IPS DF 19.7 (cell line): Measurements from ENCODE around the gene ACSF2.

ENCODE experiments used
- DNase-seq: peaks from one replicate; pipeline ENCODE4 v3.0.0-alpha.2; 2013; ENCODE audit warnings: low read depth, low spot score

The ACSF2 gene

GRCh38 chr17:50440172-50440837 is 14.3 kb downstream of the ACSF2 start:
- DNase-seq, result no peak

- DNase-seq, result no peak
Observed at GRCh38 chr17:50440838-50441829, 15.1 kb downstream of the ACSF2 start.

- DNase-seq, result no peak
Observed at GRCh38 chr17:50443505-50443974, 17.5 kb downstream of the ACSF2 start.

GRCh38 chr17:50444841-50445715 is 19.1 kb downstream of the ACSF2 start:
- no peak for DNase-seq

- DNase-seq, result no peak
Observed at GRCh38 chr17:50445730-50446325, 19.8 kb downstream of the ACSF2 start.

- no peak for DNase-seq
Observed at GRCh38 chr17:50447870-50448595, 22.0 kb downstream of the ACSF2 start.

GRCh38 chr17:50448643-50449042 is 22.6 kb downstream of the ACSF2 start:
- DNase-seq, result no peak

GRCh38 chr17:50451943-50452629 is 26.1 kb downstream of the ACSF2 start:
- no peak for DNase-seq

GRCh38 chr17:50452630-50453300 is 26.7 kb downstream of the ACSF2 start:
- DNase-seq, result no peak

GRCh38 chr17:50453901-50454300 is 27.9 kb downstream of the ACSF2 start:
- DNase-seq, result no peak

- no peak for DNase-seq
Observed at GRCh38 chr17:50457621-50458020, 31.6 kb downstream of the ACSF2 start.

GRCh38 chr17:50458270-50458669 is 32.3 kb downstream of the ACSF2 start:
- no peak for DNase-seq

GRCh38 chr17:50458701-50459676 is 33.0 kb downstream of the ACSF2 start:
- no peak for DNase-seq

GRCh38 chr17:50459756-50460155 is 33.7 kb downstream of the ACSF2 start:
- no peak for DNase-seq

- DNase-seq, result no peak
Observed at GRCh38 chr17:50460831-50461526, 35.0 kb downstream of the ACSF2 start.

GRCh38 chr17:50461550-50462132 is 35.6 kb downstream of the ACSF2 start:
- DNase-seq, result no peak

GRCh38 chr17:50462446-50462845 is 36.4 kb downstream of the ACSF2 start:
- no peak for DNase-seq
